OCI-LY3 (cell line): ENCODE measurements around the gene ARRB2.
"Not testable (repeated sequence)": the region's sequence is repeated elsewhere in the genome, so short reads cannot be mapped to it uniquely, and the experiment has no call there.

Experiments
- H2AFZ ChIP-seq: fragments of 200-600, 300-600 bp; shearing (Covaris generic); 2 replicates; pipeline ENCODE4 v1.6.0; 2014; ENCODE audit warnings: antibody characterized with exemption, low read depth, low read length
- H3K27ac ChIP-seq: fragments of 200-600, 300-600 bp; sonication (generic); 2 replicates; pipeline ENCODE4 v1.5.1; 2014; ENCODE audit warnings: mild to moderate bottlenecking, low read length, moderate library complexity, mixed read lengths
- H3K27me3 ChIP-seq: fragments of 200-600, 300-600 bp; sonication (generic); 2 replicates; pipeline ENCODE4 v1.6.1; 2014; ENCODE audit warnings: low read depth, low read length, mixed read lengths
- H3K36me3 ChIP-seq: fragments of 200-600, 300-600 bp; sonication (generic); replicated peaks from 2 replicates; pipeline ENCODE3; 2014; ENCODE audit warnings: low read depth, low read length, mixed read lengths
- H3K4me1 ChIP-seq: fragments of 300-600, 200-600 bp; sonication (generic); 2 replicates; pipeline ENCODE4 v1.6.1; 2014; ENCODE audit warnings: low read length, mixed read lengths
- H3K4me2 ChIP-seq: fragments of 200-600, 300-600 bp; sonication (generic); 2 replicates; pipeline ENCODE4 v1.6.1; 2014; ENCODE audit warnings: low read length, mixed read lengths
- H3K4me3 ChIP-seq: fragments of 300-600, 200-600 bp; sonication (generic); 2 replicates; pipeline ENCODE4 v1.5.1; 2014; ENCODE audit warnings: antibody characterized with exemption, mild to moderate bottlenecking, low read length, moderate library complexity
- H3K79me2 ChIP-seq: fragments of 300-600, 200-600 bp; shearing (Covaris generic); 2 replicates; pipeline ENCODE4 v1.6.1; 2014; ENCODE audit warnings: mild to moderate bottlenecking, low read length, mixed read lengths
- H3K9ac ChIP-seq: fragments of 300-600, 200-600 bp; shearing (Covaris generic); 2 replicates; pipeline ENCODE4 v1.6.0; 2014; ENCODE audit warnings: mild to moderate bottlenecking, low read length, moderate library complexity
- H3K9me3 ChIP-seq: fragments of 200-600, 300-600 bp; shearing (Covaris generic); 2 replicates; pipeline ENCODE4 v1.6.1; 2014; ENCODE audit warnings: low read length, mixed read lengths; ENCODE audit not compliant: insufficient read depth
- H4K20me1 ChIP-seq: fragments of 200-600, 300-600 bp; sonication (generic); 2 replicates; pipeline ENCODE4 v1.6.1; 2016; ENCODE audit warnings: low read length, mixed read lengths; ENCODE audit not compliant: insufficient read depth
- EZH2phosphoT487 ChIP-seq: fragments of 200-600 bp; shearing (Covaris generic); IDR thresholded peaks from 2 replicates; pipeline ENCODE4 v1.6.1; 2018; ENCODE audit warnings: antibody characterized with exemption, mixed run types, low read depth
- TF ChIP-seq, protein P1 (sequence below): fragments of 200-600, 300-600 bp; sonication (generic); IDR thresholded peaks from 2 replicates; pipeline ENCODE4 v1.5.1; 2014; ENCODE audit warnings: antibody characterized with exemption, low read length, low read depth

The ARRB2 gene

DNA sequence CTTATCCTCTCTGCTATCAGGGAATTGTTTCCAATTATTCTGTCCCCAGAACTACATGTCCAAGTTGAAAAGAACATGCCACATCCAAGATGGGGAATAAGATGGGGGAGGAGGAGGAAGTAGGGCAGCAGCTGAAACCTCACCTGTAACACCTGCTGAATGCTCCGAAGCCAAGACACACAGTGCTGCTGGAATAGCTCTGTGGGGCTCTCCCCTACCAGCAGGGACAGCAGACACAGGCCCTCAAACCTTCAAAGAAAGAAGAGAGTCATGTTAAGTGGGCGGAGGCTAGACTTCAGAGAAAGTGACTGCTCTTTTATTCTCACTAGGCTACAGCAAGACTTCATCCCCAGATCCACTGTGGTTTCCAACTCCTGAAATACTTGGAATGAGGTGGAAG lies 19.7 kb upstream of the ARRB2 start:
- no peak for TF ChIP-seq EZH2phosphoT487
- no peaks in the 10 kb centered on the region for H3K9me3 ChIP-seq
- peaks cover 16% of the 10 kb centered on the region for H3K36me3 ChIP-seq
- H3K79me2 ChIP-seq, result peaks cover 77% of the 10 kb centered on the region
- no peak overlapping the region for H3K4me2 ChIP-seq
- no peak overlapping the region for H2AFZ ChIP-seq
- no peaks in the 10 kb centered on the region for H3K27me3 ChIP-seq
- no peaks in the 10 kb centered on the region for H3K4me1 ChIP-seq
- H3K4me3 ChIP-seq, result no peak overlapping the region
- H3K27ac ChIP-seq, result no peak overlapping the region
- H3K9ac ChIP-seq, result no peak overlapping the region
- no peaks in the 10 kb centered on the region for H4K20me1 ChIP-seq

DNA sequence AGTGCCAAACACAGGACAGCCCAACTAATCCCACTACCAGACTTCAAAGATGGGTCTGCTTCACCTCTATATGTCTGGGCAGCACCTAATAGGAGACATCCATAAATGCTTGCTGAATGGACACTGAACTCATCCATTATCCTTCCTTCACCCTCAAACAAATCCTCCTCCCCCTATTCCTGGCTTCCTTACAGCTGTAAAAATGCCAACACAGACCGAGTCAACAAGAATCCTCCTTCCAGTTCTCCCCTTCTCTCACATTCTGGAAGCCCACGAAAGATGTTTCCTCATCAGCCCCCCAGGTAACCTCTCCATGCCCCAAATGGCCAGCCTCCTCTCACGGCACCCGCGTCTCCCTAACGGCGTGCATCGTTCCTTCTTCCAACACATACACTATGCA lies 18.7 kb upstream of the ARRB2 start:
- Histone ChIP-seq H3K36me3 (peaks cover 22% of the 10 kb centered on the region), H4K20me1 (no peaks in the 10 kb centered on the region), H3K9ac (no peak overlapping the region), H2AFZ (no peak overlapping the region), H3K27me3 (no peaks in the 10 kb centered on the region), H3K4me2 (no peak overlapping the region), H3K4me1 (no peaks in the 10 kb centered on the region), H3K79me2 (peaks cover 83% of the 10 kb centered on the region), H3K9me3 (no peaks in the 10 kb centered on the region), H3K4me3 (no peak overlapping the region), H3K27ac (no peak overlapping the region)
- TF ChIP-seq, protein P1, sequence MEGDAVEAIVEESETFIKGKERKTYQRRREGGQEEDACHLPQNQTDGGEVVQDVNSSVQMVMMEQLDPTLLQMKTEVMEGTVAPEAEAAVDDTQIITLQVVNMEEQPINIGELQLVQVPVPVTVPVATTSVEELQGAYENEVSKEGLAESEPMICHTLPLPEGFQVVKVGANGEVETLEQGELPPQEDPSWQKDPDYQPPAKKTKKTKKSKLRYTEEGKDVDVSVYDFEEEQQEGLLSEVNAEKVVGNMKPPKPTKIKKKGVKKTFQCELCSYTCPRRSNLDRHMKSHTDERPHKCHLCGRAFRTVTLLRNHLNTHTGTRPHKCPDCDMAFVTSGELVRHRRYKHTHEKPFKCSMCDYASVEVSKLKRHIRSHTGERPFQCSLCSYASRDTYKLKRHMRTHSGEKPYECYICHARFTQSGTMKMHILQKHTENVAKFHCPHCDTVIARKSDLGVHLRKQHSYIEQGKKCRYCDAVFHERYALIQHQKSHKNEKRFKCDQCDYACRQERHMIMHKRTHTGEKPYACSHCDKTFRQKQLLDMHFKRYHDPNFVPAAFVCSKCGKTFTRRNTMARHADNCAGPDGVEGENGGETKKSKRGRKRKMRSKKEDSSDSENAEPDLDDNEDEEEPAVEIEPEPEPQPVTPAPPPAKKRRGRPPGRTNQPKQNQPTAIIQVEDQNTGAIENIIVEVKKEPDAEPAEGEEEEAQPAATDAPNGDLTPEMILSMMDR, result no peak
- TF ChIP-seq EZH2phosphoT487, result no peak

DNA sequence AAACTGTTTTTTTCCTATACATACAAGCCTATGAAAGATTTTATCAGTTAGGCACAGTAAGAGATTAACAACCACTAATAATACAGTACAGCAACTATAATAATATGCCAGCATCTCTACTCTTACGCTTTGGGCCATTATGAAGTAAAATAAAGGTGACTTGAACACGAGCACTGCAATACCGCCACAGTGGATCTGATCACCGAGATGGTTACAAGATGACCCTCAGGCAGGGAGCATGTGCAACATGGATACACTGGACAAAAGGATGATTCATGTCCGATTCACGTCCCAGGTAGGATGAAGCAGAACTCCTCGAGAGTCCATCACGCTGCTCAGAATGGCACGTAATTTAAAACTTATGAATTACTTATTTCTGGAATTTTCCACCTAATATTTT lies 17.0 kb upstream of the ARRB2 start:
- TF ChIP-seq, protein P1, result no peak
- TF ChIP-seq EZH2phosphoT487, result no peak
- H3K4me3 ChIP-seq, result no peak overlapping the region
- no peak overlapping the region for H3K9ac ChIP-seq
- H3K36me3 ChIP-seq, result peaks cover 16% of the 10 kb centered on the region
- H3K4me2 ChIP-seq, result no peak overlapping the region
- no peaks in the 10 kb centered on the region for H3K9me3 ChIP-seq
- no peak overlapping the region for H3K27ac ChIP-seq
- H3K4me1 ChIP-seq, result no peaks in the 10 kb centered on the region
- H2AFZ ChIP-seq, result no peak overlapping the region
- H3K79me2 ChIP-seq, result peaks cover 89% of the 10 kb centered on the region
- H4K20me1 ChIP-seq, result no peaks in the 10 kb centered on the region
- H3K27me3 ChIP-seq, result no peaks in the 10 kb centered on the region

DNA sequence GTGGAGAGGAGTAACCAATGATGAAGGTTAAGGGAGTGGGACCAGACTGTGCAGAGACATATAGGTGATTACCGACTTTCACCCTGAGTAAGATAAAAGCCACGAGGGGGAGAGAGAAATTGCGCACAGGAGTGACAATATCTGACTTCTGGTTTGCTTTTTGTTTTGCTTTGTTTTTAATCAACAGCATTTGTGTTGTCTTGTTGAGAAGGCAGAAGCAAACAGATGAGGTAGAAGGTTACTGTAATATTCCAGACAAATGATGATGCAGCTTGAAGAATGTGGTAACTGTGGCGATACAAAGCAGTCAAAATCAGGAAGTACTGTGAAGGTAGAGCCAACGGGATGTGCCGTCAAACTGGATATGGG lies 14.0 kb upstream of the ARRB2 start:
- Histone ChIP-seq H3K27ac (no peak overlapping the region), H3K9ac (no peak overlapping the region), H3K4me1 (no peaks in the 10 kb centered on the region), H3K27me3 (no peaks in the 10 kb centered on the region), H4K20me1 (peaks cover under 1% of the 10 kb centered on the region; the same call in 1 of the 2 replicates), H3K4me3 (no peak overlapping the region), H3K4me2 (no peak overlapping the region), H3K9me3 (no peaks in the 10 kb centered on the region), H2AFZ (no peak overlapping the region), H3K79me2 (peaks cover 93% of the 10 kb centered on the region), H3K36me3 (peaks cover 12% of the 10 kb centered on the region)
- TF ChIP-seq, protein P1, result no peak
- TF ChIP-seq EZH2phosphoT487, result no peak

DNA sequence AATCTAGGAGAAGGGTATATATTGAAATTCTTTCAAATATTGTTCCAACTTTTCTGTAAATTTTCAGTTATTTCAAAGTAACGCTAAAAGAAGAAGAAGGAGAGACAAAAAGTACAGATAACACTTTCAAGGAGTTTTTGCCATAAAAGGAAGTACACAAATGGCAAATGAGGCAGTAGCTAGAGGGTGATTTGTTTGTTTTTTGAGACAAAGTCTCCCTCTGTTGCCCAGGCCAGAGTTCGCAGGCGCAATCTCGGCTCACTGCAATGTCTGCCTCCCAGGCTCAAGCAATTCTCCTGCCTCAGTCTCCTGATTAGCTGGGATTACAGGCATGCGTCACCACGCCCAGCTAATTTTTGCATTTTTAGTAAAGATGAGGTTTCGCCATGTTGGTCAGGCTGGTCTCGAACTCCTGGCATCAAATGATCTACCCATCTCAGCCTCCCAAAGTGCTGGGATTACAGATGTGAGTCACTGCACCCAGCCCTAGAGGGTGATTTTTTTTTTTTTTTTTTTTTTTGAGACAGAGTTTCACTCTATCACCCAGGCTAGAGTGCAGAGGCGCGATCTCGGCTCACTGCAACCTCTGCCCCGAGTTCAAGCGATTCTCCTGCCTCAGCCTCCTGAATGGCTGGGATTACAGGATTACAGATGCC lies 10.9 kb upstream of the ARRB2 start:
- H2AFZ ChIP-seq, H3K9me3 ChIP-seq, H3K27ac ChIP-seq, H3K9ac ChIP-seq, H3K4me3 ChIP-seq, H3K4me2 ChIP-seq, H3K27me3 ChIP-seq, H4K20me1 ChIP-seq, H3K36me3 ChIP-seq, H3K4me1 ChIP-seq: not testable (repeated sequence)
- H3K79me2 ChIP-seq, result peaks cover 96% of the 10 kb centered on the region
